ENCODE data around the gene ABR.
"Not testable (repeated sequence)": the region's sequence is repeated elsewhere in the genome, so short reads cannot be mapped to it uniquely, and the experiment has no call there.

Gene ABR

DNA sequence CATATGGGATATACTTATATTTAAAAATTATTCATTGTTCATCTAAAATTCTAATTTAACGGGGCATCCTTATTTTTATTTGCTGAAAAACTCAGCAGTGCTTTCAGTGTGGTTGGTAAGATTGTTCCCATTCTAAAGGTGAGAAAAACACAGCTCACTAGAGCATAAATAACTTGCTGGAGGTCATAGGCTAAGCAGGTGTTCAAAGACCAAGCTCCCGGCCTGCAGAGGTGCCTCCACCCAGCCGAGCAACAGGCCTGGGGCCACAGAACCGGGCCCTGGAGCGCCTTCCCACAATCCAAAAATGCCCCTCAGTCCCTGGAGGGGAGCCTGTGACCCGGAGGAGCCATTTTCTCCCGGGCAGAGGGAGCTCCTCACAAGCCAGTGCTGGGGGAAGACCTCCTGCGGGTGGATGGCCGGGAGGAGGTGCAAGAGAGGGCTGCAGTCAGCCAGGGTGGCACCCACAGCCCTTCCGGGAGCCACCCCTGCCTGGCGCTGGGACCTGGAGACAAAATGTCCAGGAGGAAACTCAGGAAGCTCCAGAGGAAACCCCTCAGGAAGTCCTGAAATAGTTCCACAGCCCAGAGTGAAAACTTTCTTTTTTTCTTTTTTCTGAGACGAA, 14.7 kb downstream of the ABR start:
- Mint-ChIP-seq H3K4me3 (no peak overlapping the region), H3K4me1 (peaks cover 6% of the 10 kb centered on the region), H3K27me3 (no peaks in the 10 kb centered on the region), H3K27ac (ENCODE audit: low read depth) (no peak overlapping the region), H3K9me3 (no peaks in the 10 kb centered on the region), H3K36me3 (ENCODE audit: insufficient read depth) (peaks cover 1% of the 10 kb centered on the region)
- ATAC-seq (replicated peaks; ENCODE audit: extremely low read depth, poor library complexity, severe bottlenecking) (no peak), DNase-seq (ENCODE audit: low spot score in 2 of 2) (no peak)

DNA sequence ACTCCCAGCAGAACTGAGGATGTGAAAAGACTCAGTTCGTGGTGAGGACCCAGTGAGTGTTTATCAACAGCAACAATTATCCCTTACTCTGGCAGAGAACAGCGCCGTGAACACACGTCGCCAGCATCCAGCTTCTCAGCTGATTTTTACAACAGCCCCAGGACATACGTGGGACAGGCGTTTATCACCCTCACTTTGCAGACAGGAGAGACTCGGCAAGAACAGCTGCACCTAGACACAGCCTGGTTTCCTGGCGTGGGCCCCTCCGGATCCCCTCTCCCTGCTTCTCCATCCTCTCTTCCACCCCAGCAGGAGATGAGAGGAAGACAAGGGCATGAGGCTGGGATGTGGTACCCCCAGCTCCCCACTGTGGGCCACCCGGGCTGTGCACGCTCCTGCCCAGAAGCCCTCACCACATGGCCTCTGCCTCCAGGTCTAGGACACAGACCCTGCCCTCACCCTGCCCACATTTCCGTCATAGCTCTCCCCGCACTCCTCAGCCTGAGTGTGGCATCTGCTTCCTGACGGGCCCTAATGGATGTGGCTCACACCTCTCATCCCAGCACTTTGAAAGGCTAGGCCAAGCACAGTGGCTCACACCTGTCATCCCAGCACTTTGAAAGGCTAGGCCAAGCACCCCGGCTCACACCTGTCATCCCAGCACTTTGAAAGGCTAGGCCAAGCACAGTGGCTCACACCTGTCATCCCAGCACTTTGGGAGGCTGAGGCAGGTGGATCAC, 17.5 kb downstream of the ABR start:
- Mint-ChIP-seq H3K9me3 (no peaks in the 10 kb centered on the region), H3K27me3 (no peaks in the 10 kb centered on the region), H3K4me1 (peaks cover 6% of the 10 kb centered on the region), H3K27ac (ENCODE audit: low read depth) (no peak overlapping the region), H3K4me3 (no peak overlapping the region), H3K36me3 (ENCODE audit: insufficient read depth) (peaks cover 3% of the 10 kb centered on the region)
- ATAC-seq (replicated peaks; ENCODE audit: extremely low read depth, poor library complexity, severe bottlenecking) (no peak), DNase-seq (ENCODE audit: low spot score in 2 of 2) (no peak)

DNA sequence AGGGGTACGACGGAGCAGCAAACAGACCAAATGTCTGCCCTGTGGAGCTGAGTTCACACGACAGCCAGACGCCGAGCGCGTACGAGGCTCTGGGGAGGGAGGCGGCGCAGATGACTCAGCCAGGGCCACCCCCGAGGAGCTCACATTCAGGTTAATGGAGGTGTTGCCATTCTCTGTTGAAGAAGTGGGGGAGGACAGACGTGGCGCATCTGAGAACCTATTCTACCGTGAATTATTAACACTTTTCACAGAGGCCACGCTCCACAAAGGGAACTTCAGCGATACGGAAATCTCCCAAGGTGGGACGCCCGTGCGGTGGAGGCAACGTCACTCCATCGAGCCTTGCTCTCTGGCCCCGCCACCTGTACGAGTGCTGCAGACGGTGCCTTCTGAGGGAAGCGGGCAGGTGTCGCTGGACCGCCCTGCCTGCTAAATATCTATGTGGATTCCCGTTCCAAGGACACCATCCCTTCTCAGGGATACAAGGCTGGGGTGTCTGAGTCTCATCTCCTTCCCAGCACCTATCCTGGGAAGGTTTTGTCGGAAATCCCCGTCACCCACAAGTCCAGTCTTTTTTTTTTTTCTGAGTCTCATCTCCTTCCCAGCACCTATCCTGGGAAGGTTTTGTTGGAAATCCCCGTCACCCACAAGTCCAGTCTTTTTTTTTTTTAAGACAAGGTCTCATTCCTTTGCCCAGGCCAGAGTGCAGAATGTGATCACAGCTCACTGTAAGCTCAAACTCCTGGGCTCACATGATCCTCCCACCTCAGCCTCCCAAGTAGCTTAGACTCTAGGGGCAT, 19.0 kb downstream of the ABR start:
- Mint-ChIP-seq H3K4me1 (peaks cover 6% of the 10 kb centered on the region), H3K4me3 (no peak overlapping the region), H3K36me3 (ENCODE audit: insufficient read depth) (peaks cover 3% of the 10 kb centered on the region), H3K9me3 (no peaks in the 10 kb centered on the region), H3K27ac (ENCODE audit: low read depth) (no peak overlapping the region), H3K27me3 (no peaks in the 10 kb centered on the region)
- DNase-seq (ENCODE audit: low spot score in 2 of 2) (no peak), ATAC-seq (replicated peaks; ENCODE audit: extremely low read depth, poor library complexity, severe bottlenecking) (no peak)

DNA sequence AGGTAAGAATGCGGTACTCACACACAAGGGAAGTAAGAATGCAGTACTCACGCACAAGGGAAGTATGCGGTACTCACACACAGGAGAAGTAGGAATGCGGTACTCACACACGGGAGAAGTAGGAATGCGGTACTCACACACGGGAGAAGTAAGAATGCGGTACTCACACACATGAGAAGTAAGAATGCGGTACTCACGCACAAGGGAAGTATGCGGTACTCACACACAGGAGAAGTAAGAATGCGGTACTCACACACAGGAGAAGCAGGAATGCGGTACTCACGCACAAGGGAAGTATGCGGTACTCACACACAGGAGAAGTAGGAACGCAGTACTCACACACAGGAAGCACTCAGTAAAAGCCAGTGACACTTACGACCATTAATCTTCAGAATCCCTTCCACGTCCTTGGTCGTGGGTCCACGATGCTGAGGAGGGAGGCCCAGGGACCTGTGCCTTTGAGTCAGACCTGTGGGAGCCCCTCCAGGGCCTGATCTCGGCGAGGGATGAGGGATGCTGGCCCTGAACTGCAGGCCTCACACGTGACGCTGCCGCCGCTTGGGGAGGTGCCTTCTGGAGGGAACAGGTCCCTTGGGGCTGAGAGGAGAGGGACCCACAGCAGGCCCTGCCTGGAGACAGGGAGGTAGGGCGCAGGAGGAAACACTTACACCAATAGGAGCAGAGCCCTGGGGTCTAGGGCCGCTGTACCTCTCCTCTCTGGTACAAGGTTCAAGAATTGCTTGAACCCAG, 20.2 kb downstream of the ABR start:
- no peak overlapping the region for H3K27ac Mint-ChIP-seq (ENCODE audit: low read depth)

DNA sequence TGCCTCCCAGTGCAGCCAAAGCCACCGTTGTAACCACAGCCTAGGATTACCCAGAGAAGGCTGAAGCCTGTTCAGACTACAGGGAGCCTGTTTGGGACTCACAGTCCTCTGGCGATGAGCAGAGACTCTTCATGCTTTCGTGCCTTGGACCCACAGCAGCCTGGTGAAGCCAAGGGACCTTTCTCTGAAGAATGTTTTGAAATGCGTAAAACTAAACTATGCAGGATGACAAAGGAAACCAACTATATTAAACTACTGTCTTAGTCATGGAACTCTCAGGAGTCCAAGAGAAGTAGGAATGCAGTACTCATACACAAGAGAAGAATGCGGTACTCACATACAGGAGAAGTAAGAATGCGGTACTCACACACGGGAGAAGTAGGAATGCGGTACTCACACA, 20.9 kb downstream of the ABR start:
- Mint-ChIP-seq H3K9me3 (no peaks in the 10 kb centered on the region), H3K27ac (ENCODE audit: low read depth) (no peak overlapping the region), H3K4me3 (no peak overlapping the region), H3K36me3 (ENCODE audit: insufficient read depth) (peaks cover 3% of the 10 kb centered on the region), H3K4me1 (peaks cover 6% of the 10 kb centered on the region), H3K27me3 (no peaks in the 10 kb centered on the region)
- ATAC-seq (replicated peaks; ENCODE audit: extremely low read depth, poor library complexity, severe bottlenecking) (no peak), DNase-seq (ENCODE audit: low spot score in 2 of 2) (no peak)

More for the DNA sequence above, 20.2 kb downstream of the ABR start:
- Mint-ChIP-seq H3K4me3 (no peak overlapping the region), H3K36me3 (ENCODE audit: insufficient read depth) (peaks cover 3% of the 10 kb centered on the region), H3K4me1 (peaks cover 6% of the 10 kb centered on the region), H3K9me3 (no peaks in the 10 kb centered on the region), H3K27me3 (no peaks in the 10 kb centered on the region)
- DNase-seq (ENCODE audit: low spot score in 2 of 2) (no peak), ATAC-seq (replicated peaks; ENCODE audit: extremely low read depth, poor library complexity, severe bottlenecking) (no peak)

DNA sequence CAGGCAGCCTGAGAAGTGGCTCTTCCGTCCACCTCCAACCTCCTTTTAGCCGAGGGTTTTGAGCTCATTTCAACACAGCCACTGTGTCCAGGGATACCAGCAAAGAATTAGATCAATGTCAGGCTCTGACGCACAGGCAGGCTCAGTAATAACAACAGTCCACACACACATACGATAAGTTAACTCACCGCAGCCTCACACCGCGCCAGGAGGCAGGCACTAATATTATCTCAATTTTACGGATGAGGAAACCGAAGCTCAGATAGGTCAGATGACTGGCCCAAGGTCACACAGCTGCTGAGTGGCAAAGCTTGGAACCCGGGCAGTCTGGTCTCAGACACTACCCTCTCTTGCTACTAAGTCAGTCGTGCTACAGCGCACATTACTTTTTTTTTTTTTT, 22.9 kb downstream of the ABR start:
- Mint-ChIP-seq H3K27ac (ENCODE audit: low read depth) (no peak overlapping the region), H3K9me3 (no peaks in the 10 kb centered on the region), H3K4me1 (peaks cover 6% of the 10 kb centered on the region), H3K36me3 (ENCODE audit: insufficient read depth) (peaks cover 2% of the 10 kb centered on the region), H3K4me3 (no peak overlapping the region), H3K27me3 (no peaks in the 10 kb centered on the region)
- DNase-seq (ENCODE audit: low spot score in 2 of 2) (no peak), ATAC-seq (replicated peaks; ENCODE audit: extremely low read depth, poor library complexity, severe bottlenecking) (no peak)

DNA sequence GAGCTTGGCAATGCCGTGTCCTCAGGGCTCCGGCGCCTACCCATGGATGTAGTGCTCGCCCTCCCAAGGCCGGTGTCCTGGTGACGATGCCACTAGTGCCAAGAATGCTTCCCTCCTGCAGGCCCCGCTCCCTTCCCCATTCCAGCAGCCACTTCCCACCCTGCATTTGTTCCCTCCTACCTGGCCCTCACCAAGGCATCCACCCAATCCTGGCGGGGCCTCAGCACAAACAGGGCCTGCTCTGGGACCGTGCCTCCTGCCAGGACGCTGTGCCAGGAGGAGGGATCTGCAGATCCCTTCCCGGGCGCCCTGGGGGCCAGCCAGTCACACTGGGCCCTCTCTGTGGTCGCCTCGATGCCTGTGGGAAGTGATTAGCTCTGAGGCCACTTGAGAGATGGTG, 25.1 kb downstream of the ABR start:
- H3K27me3 Mint-ChIP-seq, result no peaks in the 10 kb centered on the region
- H3K4me1 Mint-ChIP-seq, result no peaks in the 10 kb centered on the region
- H3K27ac Mint-ChIP-seq (ENCODE audit: low read depth), result no peak overlapping the region
- no peaks in the 10 kb centered on the region for H3K9me3 Mint-ChIP-seq
- ATAC-seq (replicated peaks; ENCODE audit: extremely low read depth, poor library complexity, severe bottlenecking) (no peak), DNase-seq (ENCODE audit: low spot score in 2 of 2) (no peak)
- H3K36me3 Mint-ChIP-seq (ENCODE audit: insufficient read depth), result peaks cover 2% of the 10 kb centered on the region
- H3K4me3 Mint-ChIP-seq, result no peak overlapping the region

DNA sequence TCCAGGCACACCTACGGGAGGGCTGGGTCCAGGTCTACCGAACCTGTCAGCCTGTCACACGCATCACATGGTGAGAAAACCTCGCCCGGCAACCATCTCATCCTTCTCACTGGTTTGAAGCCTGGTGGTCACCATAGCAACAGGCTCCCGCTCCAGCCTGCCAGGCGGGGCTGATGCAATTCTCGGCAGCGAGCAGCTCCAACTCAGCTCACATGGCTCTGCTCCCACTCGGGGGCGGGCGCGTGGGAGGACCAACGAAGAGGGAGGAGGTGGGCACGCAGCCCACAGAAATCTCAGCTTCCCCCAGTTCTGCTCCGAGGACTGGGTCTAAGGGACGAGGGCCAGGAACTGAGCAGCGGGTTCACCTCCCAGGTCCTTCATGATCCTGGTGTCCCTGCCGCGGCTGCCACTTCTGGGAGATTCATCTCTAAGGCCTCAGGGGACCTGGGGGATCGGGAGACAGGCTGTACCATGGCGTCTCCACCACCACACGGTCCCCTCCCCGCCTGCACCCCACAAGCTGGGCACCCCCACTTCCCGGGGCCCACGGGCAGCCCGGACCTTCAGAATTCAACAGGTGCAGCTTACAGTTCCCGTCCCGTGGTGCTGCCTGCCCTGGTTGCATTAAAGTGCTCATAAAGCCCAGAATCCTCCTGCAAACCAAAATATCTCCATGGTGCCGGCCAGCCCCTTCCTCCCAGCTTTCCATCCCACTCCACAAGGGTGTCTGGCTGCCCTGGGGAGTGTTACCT, 25.8 kb downstream of the ABR start:
- Mint-ChIP-seq H3K27me3 (no peaks in the 10 kb centered on the region), H3K4me1 (no peaks in the 10 kb centered on the region), H3K27ac (ENCODE audit: low read depth) (no peak overlapping the region), H3K4me3 (no peak overlapping the region), H3K36me3 (ENCODE audit: insufficient read depth) (peaks cover 2% of the 10 kb centered on the region), H3K9me3 (no peaks in the 10 kb centered on the region)
- ATAC-seq (replicated peaks; ENCODE audit: extremely low read depth, poor library complexity, severe bottlenecking), result no peak
- no peak for DNase-seq (ENCODE audit: low spot score in 2 of 2)

DNA sequence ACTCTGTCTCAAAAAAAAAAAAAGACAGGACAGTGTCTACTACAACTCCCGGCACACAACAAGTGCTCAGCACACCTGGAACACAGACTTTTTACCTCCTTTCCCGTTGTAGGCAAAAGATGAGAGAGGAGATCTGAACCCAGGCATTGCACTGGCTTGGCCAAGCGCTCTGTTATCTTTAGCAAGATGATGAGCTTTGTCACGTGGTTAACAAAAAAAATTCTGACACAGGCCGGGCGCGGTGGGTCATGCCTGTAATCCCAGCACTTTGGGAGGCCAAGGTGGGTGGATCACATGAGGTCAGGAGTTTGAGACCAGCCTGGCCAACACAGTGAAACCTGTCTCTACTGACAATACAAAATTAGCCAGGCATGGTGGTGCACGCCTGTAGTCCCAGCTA, 27.2 kb downstream of the ABR start:
- not testable (repeated sequence) for H3K36me3 Mint-ChIP-seq (ENCODE audit: insufficient read depth)

DNA sequence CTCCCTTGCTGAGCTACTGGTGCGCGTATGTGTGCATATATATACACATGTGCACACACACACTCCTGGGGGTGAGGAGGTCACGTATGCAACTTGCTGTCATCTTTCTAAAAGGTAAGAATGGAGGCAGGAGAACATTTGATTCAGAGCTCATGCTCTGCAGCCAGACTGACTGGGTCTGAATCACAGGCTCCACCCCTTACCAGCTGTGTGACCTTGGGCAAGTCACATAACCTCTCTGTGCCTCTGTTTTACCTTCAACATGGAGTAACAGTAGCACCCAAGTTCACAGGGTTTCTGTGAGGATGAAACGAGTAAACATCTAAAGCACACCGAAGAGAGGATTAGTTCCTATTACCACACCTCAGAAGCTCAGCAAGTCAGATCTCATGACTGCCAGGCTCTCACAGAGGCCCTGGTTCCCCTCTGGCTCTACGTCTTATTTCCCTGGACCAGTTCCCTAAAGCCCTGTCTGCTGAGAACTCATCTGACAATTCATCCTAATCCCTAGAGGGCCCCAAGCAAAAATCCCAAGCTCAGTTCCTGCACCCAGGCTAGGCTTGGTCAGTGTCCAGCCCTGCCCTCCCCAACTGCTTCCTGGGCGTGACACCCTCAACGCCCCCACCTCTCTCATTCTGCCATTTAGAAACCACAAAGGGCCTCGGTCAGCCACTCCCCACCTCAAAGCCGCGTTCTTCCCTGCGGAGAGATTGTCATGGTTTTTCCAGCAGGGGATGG, 28.7 kb downstream of the ABR start:
- H3K4me3 Mint-ChIP-seq, result no peak overlapping the region
- no peaks in the 10 kb centered on the region for H3K9me3 Mint-ChIP-seq
- DNase-seq (ENCODE audit: low spot score in 2 of 2), result no peak
- no peak for ATAC-seq (replicated peaks; ENCODE audit: extremely low read depth, poor library complexity, severe bottlenecking)
- no peaks in the 10 kb centered on the region for H3K36me3 Mint-ChIP-seq (ENCODE audit: insufficient read depth)
- H3K27me3 Mint-ChIP-seq, result no peaks in the 10 kb centered on the region
- H3K4me1 Mint-ChIP-seq, result no peaks in the 10 kb centered on the region
- H3K27ac Mint-ChIP-seq (ENCODE audit: low read depth), result no peak overlapping the region

More for the DNA sequence above, 27.2 kb downstream of the ABR start:
- not testable (repeated sequence) for H3K27me3 Mint-ChIP-seq; H3K4me3 Mint-ChIP-seq; H3K27ac Mint-ChIP-seq (ENCODE audit: low read depth); H3K4me1 Mint-ChIP-seq; DNase-seq (ENCODE audit: low spot score in 2 of 2); ATAC-seq (replicated peaks; ENCODE audit: extremely low read depth, poor library complexity, severe bottlenecking); H3K9me3 Mint-ChIP-seq

DNA sequence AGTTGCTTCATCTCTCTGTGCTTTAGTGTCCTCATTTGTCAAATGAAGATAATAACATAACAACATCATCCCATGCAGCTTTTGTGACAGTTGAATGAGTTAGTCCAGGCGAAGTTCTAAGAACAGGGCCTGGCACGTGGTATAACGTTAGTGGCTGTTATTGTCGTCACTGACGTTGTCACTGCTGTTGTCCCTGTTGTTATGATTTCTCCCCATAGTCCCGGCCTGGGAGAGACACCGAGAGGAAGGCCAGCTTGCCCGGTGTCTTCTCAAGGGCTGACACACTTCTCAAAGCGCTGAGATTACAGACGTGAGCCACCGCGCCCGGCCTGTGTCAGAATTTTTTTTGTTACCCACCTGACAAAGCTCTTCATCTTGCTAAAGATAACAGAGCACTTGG, 29.9 kb downstream of the ABR start:
- Mint-ChIP-seq H3K4me3 (no peak overlapping the region), H3K27ac (ENCODE audit: low read depth) (no peak overlapping the region), H3K36me3 (ENCODE audit: insufficient read depth) (no peaks in the 10 kb centered on the region)

More for the DNA sequence above, 29.9 kb downstream of the ABR start:
- ATAC-seq (replicated peaks; ENCODE audit: extremely low read depth, poor library complexity, severe bottlenecking), result no peak
- Mint-ChIP-seq H3K4me1 (no peaks in the 10 kb centered on the region), H3K9me3 (no peaks in the 10 kb centered on the region), H3K27me3 (no peaks in the 10 kb centered on the region)
- no peak for DNase-seq (ENCODE audit: low spot score in 2 of 2)
